ENCODE measurements around the gene KIFC1. TPM values are rescaled to one million over a fixed set of nuclear protein-coding genes. Genes with fewer than 3 reads are reported as not detected.

KIFC1 gene
- total and polyA plus RNA-seq, 2 donors (not counting 1 experiment from before 2014, with no cell fraction given), result 0.79 to 1.0 TPM

GRCh38 chr6:33441457-33441856 is 49.8 kb downstream of the KIFC1 start:
- H3K27me3 Mint-ChIP-seq, result no peaks in the 10 kb centered on the region
- Histone ChIP-seq H3K9ac (ENCODE audit: low read length) (no peak overlapping the region), H3K27ac (ENCODE audit: low read length in 2 of 2) (no peak overlapping the region), H3K79me2 (ENCODE audit: control insufficient read depth, insufficient read depth, low read length) (no peaks in the 10 kb centered on the region), H2AFZ (ENCODE audit: insufficient read depth, low read depth, low read length, poor library complexity, severe bottlenecking) (no peak overlapping the region), H3K27me3 (replicated peaks in 1 of 4; ENCODE audit: control extremely low read depth in 1 of 4, control insufficient read depth in 3 of 4, insufficient read depth in 4 of 4, low read length in 3 of 4) (no peaks in the 10 kb centered on the region), H3K36me3 (replicated peaks in 1 of 2; ENCODE audit: control extremely low read depth in 1 of 2, control insufficient read depth in 1 of 2, extremely low read depth in 1 of 2, insufficient read depth in 2 of 2, low read length in 1 of 2) (peaks cover 4 to 58% of the 10 kb centered on the region in 2 experiments), H3K4me1 (ENCODE audit: control insufficient read depth in 2 of 2, insufficient read depth in 2 of 2, low read length in 2 of 2) (no peaks in the 10 kb centered on the region), H3K4me2 (replicated peaks; ENCODE audit: low read depth, low read length, poor library complexity, severe bottlenecking) (no peak overlapping the region), H3K4me3 (ENCODE audit: control extremely low read depth in 1 of 5, extremely low read depth in 1 of 5, insufficient read depth in 1 of 5, low read depth in 2 of 5, low read length in 4 of 5) (no peak overlapping the region), H4K20me1 (ENCODE audit: control insufficient read depth, insufficient read depth, low read length, poor library complexity, severe bottlenecking) (no peaks in the 10 kb centered on the region), H3K9me3 (ENCODE audit: control extremely low read depth in 1 of 3, control insufficient read depth in 2 of 3, insufficient read depth in 1 of 3, low read length in 2 of 3) (no peaks in the 10 kb centered on the region)
- H3K4me3 Mint-ChIP-seq, result no peak overlapping the region
- no peaks in the 10 kb centered on the region for H3K4me1 Mint-ChIP-seq
- H3K9me3 Mint-ChIP-seq (ENCODE audit: insufficient read depth), result no peaks in the 10 kb centered on the region
- ChIA-PET CTCF (interaction anchor here (0.7 kb wide), 1 partner anchor 210 kb away, joined by 3 read pairs; no protein-coding TSS in a partner anchor), POLR2A (no interaction called here)
- ATAC-seq (ENCODE audit: low read depth) (no peak), DNase-seq (no peak)
- 99% methylated on average over 9 of the region's 9 CpGs for WGBS (ENCODE audit: insufficient coverage)
- TF ChIP-seq EZH2 (IDR thresholded peaks at IDR 0.05; ENCODE audit: borderline replicate concordance, insufficient read depth, low read depth, low read length, poor library complexity, severe bottlenecking) (no peak), CTCF (IDR thresholded peaks at IDR 0.05) (no peak)
- intact Hi-C loops (cut with micrococcal nuclease), result no loop called here
- H3K27ac Mint-ChIP-seq, result no peak overlapping the region

- Histone ChIP-seq H3K27ac (ENCODE audit: low read length in 2 of 2) (no peak overlapping the region), H3K4me2 (replicated peaks; ENCODE audit: low read depth, low read length, poor library complexity, severe bottlenecking) (no peak overlapping the region), H3K4me1 (ENCODE audit: control insufficient read depth in 2 of 2, insufficient read depth in 2 of 2, low read length in 2 of 2) (no peaks in the 10 kb centered on the region), H4K20me1 (ENCODE audit: control insufficient read depth, insufficient read depth, low read length, poor library complexity, severe bottlenecking) (no peaks in the 10 kb centered on the region), H3K27me3 (replicated peaks in 1 of 4; ENCODE audit: control extremely low read depth in 1 of 4, control insufficient read depth in 3 of 4, insufficient read depth in 4 of 4, low read length in 3 of 4) (no peaks in the 10 kb centered on the region), H3K36me3 (replicated peaks in 1 of 2; ENCODE audit: control extremely low read depth in 1 of 2, control insufficient read depth in 1 of 2, extremely low read depth in 1 of 2, insufficient read depth in 2 of 2, low read length in 1 of 2) (peaks cover 0 to 51% of the 10 kb centered on the region in 2 experiments), H3K79me2 (ENCODE audit: control insufficient read depth, insufficient read depth, low read length) (no peaks in the 10 kb centered on the region), H3K4me3 (ENCODE audit: control extremely low read depth in 1 of 5, extremely low read depth in 1 of 5, insufficient read depth in 1 of 5, low read depth in 2 of 5, low read length in 4 of 5) (no peak overlapping the region), H3K9me3 (ENCODE audit: control extremely low read depth in 1 of 3, control insufficient read depth in 2 of 3, insufficient read depth in 1 of 3, low read length in 2 of 3) (no peaks in the 10 kb centered on the region), H3K9ac (ENCODE audit: low read length) (no peak overlapping the region), H2AFZ (ENCODE audit: insufficient read depth, low read depth, low read length, poor library complexity, severe bottlenecking) (no peak overlapping the region)
- H3K27me3 Mint-ChIP-seq, result no peaks in the 10 kb centered on the region
- WGBS (ENCODE audit: insufficient coverage), result 95% methylated on average over 8 of the region's 8 CpGs
- no peak for DNase-seq
- ATAC-seq (ENCODE audit: low read depth), result no peak
- H3K4me3 Mint-ChIP-seq, result no peak overlapping the region
- H3K4me1 Mint-ChIP-seq, result no peaks in the 10 kb centered on the region
- intact Hi-C loops (cut with micrococcal nuclease), result no loop called here
- TF ChIP-seq EZH2 (IDR thresholded peaks at IDR 0.05; ENCODE audit: borderline replicate concordance, insufficient read depth, low read depth, low read length, poor library complexity, severe bottlenecking), result no peak
- ChIA-PET CTCF (no interaction called here), POLR2A (interaction anchor here (0.8 kb wide), 1 partner anchor 32 kb away, joined by 4 read pairs; no protein-coding TSS in a partner anchor)
- no peak overlapping the region for H3K27ac Mint-ChIP-seq
- H3K9me3 Mint-ChIP-seq (ENCODE audit: insufficient read depth), result no peaks in the 10 kb centered on the region
These were observed 50.7 kb downstream of the KIFC1 start for GRCh38 chr6:33442283-33442682.

All from B cell (primary cell).